Neural cell (in vitro differentiated cells): ENCODE measurements around the gene CLIP4. TPM values are rescaled to one million over a fixed set of nuclear protein-coding genes. Genes with fewer than 3 reads are reported as not detected.

Experiments used
- H2AFZ ChIP-seq: fragments of 200-600, 300-800 bp; sonication (generic), shearing (Covaris generic); 2 replicates; pipeline ENCODE4 v1.6.0; 2014; ENCODE audit warnings: low read depth, mild to moderate bottlenecking, antibody characterized with exemption, low read length, moderate library complexity
- H3F3A ChIP-seq: fragments of 200-600 bp; shearing (Covaris generic); 2 replicates; pipeline ENCODE4 v1.6.1; 2016; ENCODE audit warnings: mild to moderate bottlenecking, moderate library complexity, mixed read lengths, antibody characterized with exemption, low read length; ENCODE audit not compliant: insufficient read depth, poor library complexity, severe bottlenecking
- H3K27ac ChIP-seq: fragments of 200-600, 300-800 bp; sonication (generic), shearing (Covaris generic); 2 replicates; pipeline ENCODE4 v1.5.1; 2014; ENCODE audit warnings: mild to moderate bottlenecking, low read length, moderate library complexity
- H3K27me3 ChIP-seq: fragments of 300-800, 200-600 bp; sonication (generic), shearing (Covaris generic); 2 replicates; pipeline ENCODE4 v1.6.0; 2014; ENCODE audit warnings: mild to moderate bottlenecking, low read depth, low read length, moderate library complexity; ENCODE audit not compliant: insufficient read depth
- H3K36me3 ChIP-seq: fragments of 300-800, 200-600 bp; sonication (generic), shearing (Covaris generic); 2 replicates; pipeline ENCODE4 v1.5.1; 2014; ENCODE audit warnings: mild to moderate bottlenecking, antibody characterized with exemption, low read length, moderate library complexity; ENCODE audit not compliant: insufficient read depth
- H3K4me2 ChIP-seq: fragments of 300-800, 200-600 bp; sonication (generic), shearing (Covaris generic); 2 replicates; pipeline ENCODE4 v1.6.0; 2014; ENCODE audit warnings: mild to moderate bottlenecking, low read length
- H3K4me3 ChIP-seq: fragments of 300-800, 200-600 bp; sonication (generic), shearing (Covaris generic); 2 replicates; pipeline ENCODE4 v1.5.1; 2014; ENCODE audit warnings: mild to moderate bottlenecking, low read length, moderate library complexity
- H3K79me2 ChIP-seq: fragments of 200-600 bp; shearing (Covaris generic); replicated peaks from 2 replicates; pipeline ENCODE4 v1.6.0; 2014; ENCODE audit warnings: mild to moderate bottlenecking, low read length, moderate library complexity; ENCODE audit not compliant: insufficient read depth
- H3K9ac ChIP-seq: fragments of 300-800, 200-600 bp; sonication (generic), shearing (Covaris generic); 2 replicates; pipeline ENCODE4 v1.6.1; 2016; ENCODE audit warnings: mild to moderate bottlenecking, low read length, mixed read lengths
- H3K9me2 ChIP-seq: fragments of 200-600 bp; shearing (Covaris generic); 2 replicates; pipeline ENCODE4 v1.6.1; 2016; ENCODE audit warnings: mild to moderate bottlenecking, low read length, mixed read lengths; ENCODE audit not compliant: insufficient read depth
- H3K9me3 ChIP-seq: fragments of 200-600, 300-800 bp; sonication (generic), shearing (Covaris generic); 2 replicates; pipeline ENCODE4 v1.6.1; 2016; ENCODE audit warnings: mild to moderate bottlenecking, mixed run types, low read length, moderate library complexity, mixed read lengths
- H4K20me1 ChIP-seq: fragments of 200-600 bp; shearing (Covaris generic); 2 replicates; pipeline ENCODE4 v1.6.1; 2016; ENCODE audit warnings: mild to moderate bottlenecking, mixed run types; ENCODE audit not compliant: insufficient read depth
- EP300 ChIP-seq: fragments of 450-650 bp; conservative IDR thresholded peaks from 2 replicates; pipeline ENCODE4 v1.6.1; 2014; ENCODE audit warnings: antibody characterized with exemption, mild to moderate bottlenecking, moderate library complexity; ENCODE audit not compliant: poor library complexity, severe bottlenecking
- EZH2 ChIP-seq: fragments of 200-600, 300-800 bp; shearing (Covaris generic), sonication (generic); IDR thresholded peaks from 2 replicates; pipeline ENCODE4 v1.6.1; 2014; ENCODE audit warnings: antibody characterized with exemption, low read length, borderline replicate concordance, mild to moderate bottlenecking; ENCODE audit not compliant: insufficient read depth, poor library complexity, severe bottlenecking
- MXI1 ChIP-seq: fragments of 450-650 bp; conservative IDR thresholded peaks from 2 replicates; pipeline ENCODE4 v1.6.1; 2014; ENCODE audit warnings: antibody characterized with exemption, mild to moderate bottlenecking; ENCODE audit not compliant: poor library complexity, severe bottlenecking
- POLR2AphosphoS5 ChIP-seq: IDR thresholded peaks from 2 replicates; pipeline ENCODE4 v1.6.1; 2012
- RAD21 ChIP-seq: fragments of 450-650 bp; conservative IDR thresholded peaks from 2 replicates; pipeline ENCODE4 v1.6.1; 2014; ENCODE audit warnings: antibody characterized with exemption, mild to moderate bottlenecking, moderate library complexity
- SMC3 ChIP-seq: fragments of 450-650 bp; conservative IDR thresholded peaks from 2 replicates; pipeline ENCODE4 v1.6.1; 2014; ENCODE audit warnings: antibody characterized with exemption, mild to moderate bottlenecking, moderate library complexity; ENCODE audit not compliant: poor library complexity
- TAF1 ChIP-seq: IDR thresholded peaks from 2 replicates; pipeline ENCODE4 v1.6.1; 2012; ENCODE audit warnings: low read depth
- polyA plus RNA-seq: library from polyadenylated mRNA; depleted of rRNA; stranded (reverse); fragments of >200 nt; gene quantifications from 2 replicates; pipeline ENCODE4 v1.2.3, GENCODE V29; 2014
- TF ChIP-seq, protein P1 (sequence below): fragments of 450-650 bp; IDR thresholded peaks from 2 replicates; pipeline ENCODE4 v1.5.1; 2014; ENCODE audit warnings: antibody characterized with exemption, mild to moderate bottlenecking, moderate library complexity; ENCODE audit not compliant: poor library complexity, severe bottlenecking
- TF ChIP-seq, protein P2 (sequence below): IDR thresholded peaks from 2 replicates; pipeline ENCODE4 v1.6.1; 2012; ENCODE audit warnings: borderline replicate concordance

The CLIP4 gene
- polyA plus RNA-seq, 1 donor from 2014 or later, result 10.2 TPM

DNA sequence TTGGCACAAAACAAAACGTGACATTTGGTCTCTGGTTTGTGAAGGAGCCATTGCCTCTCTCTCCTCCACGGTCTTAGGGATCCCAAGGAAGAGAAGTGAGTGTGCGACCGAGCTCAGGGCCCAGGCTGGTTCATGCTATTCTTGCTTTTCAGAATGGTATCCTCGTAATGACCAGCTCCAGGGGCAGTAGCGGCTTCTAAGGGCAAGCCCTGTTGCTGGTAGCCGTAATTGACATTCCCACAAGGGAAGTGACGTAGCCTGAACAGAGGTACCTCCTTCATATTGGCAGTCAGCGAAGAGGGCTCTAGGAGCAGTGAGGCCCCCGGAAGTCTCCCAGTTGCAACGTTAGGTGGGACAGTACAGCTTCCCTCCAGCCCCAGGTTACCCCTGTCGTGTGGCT is 77.9 kb downstream of the CLIP4 start:
- no peaks in the 10 kb centered on the region for H3K36me3 ChIP-seq
- no peak overlapping the region for H3K9ac ChIP-seq
- no peaks in the 10 kb centered on the region for H3F3A ChIP-seq
- H2AFZ ChIP-seq, result no peak overlapping the region
- H3K79me2 ChIP-seq, result no peaks in the 10 kb centered on the region
- TF ChIP-seq POLR2AphosphoS5 (no peak), TAF1 (no peak), SMC3 (no peak), EZH2 (no peak), MXI1 (no peak), RAD21 (no peak), EP300 (no peak)
- TF ChIP-seq, protein P1, sequence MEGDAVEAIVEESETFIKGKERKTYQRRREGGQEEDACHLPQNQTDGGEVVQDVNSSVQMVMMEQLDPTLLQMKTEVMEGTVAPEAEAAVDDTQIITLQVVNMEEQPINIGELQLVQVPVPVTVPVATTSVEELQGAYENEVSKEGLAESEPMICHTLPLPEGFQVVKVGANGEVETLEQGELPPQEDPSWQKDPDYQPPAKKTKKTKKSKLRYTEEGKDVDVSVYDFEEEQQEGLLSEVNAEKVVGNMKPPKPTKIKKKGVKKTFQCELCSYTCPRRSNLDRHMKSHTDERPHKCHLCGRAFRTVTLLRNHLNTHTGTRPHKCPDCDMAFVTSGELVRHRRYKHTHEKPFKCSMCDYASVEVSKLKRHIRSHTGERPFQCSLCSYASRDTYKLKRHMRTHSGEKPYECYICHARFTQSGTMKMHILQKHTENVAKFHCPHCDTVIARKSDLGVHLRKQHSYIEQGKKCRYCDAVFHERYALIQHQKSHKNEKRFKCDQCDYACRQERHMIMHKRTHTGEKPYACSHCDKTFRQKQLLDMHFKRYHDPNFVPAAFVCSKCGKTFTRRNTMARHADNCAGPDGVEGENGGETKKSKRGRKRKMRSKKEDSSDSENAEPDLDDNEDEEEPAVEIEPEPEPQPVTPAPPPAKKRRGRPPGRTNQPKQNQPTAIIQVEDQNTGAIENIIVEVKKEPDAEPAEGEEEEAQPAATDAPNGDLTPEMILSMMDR, result no peak
- TF ChIP-seq, protein P2, sequence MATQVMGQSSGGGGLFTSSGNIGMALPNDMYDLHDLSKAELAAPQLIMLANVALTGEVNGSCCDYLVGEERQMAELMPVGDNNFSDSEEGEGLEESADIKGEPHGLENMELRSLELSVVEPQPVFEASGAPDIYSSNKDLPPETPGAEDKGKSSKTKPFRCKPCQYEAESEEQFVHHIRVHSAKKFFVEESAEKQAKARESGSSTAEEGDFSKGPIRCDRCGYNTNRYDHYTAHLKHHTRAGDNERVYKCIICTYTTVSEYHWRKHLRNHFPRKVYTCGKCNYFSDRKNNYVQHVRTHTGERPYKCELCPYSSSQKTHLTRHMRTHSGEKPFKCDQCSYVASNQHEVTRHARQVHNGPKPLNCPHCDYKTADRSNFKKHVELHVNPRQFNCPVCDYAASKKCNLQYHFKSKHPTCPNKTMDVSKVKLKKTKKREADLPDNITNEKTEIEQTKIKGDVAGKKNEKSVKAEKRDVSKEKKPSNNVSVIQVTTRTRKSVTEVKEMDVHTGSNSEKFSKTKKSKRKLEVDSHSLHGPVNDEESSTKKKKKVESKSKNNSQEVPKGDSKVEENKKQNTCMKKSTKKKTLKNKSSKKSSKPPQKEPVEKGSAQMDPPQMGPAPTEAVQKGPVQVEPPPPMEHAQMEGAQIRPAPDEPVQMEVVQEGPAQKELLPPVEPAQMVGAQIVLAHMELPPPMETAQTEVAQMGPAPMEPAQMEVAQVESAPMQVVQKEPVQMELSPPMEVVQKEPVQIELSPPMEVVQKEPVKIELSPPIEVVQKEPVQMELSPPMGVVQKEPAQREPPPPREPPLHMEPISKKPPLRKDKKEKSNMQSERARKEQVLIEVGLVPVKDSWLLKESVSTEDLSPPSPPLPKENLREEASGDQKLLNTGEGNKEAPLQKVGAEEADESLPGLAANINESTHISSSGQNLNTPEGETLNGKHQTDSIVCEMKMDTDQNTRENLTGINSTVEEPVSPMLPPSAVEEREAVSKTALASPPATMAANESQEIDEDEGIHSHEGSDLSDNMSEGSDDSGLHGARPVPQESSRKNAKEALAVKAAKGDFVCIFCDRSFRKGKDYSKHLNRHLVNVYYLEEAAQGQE, result no peak
- H3K9me3 ChIP-seq, result no peaks in the 10 kb centered on the region
- no peak overlapping the region for H3K4me3 ChIP-seq
- no peaks in the 10 kb centered on the region for H4K20me1 ChIP-seq
- no peak overlapping the region for H3K4me2 ChIP-seq
- no peaks in the 10 kb centered on the region for H3K27me3 ChIP-seq
- no peak overlapping the region for H3K27ac ChIP-seq
- H3K9me2 ChIP-seq, result no peaks in the 10 kb centered on the region

DNA sequence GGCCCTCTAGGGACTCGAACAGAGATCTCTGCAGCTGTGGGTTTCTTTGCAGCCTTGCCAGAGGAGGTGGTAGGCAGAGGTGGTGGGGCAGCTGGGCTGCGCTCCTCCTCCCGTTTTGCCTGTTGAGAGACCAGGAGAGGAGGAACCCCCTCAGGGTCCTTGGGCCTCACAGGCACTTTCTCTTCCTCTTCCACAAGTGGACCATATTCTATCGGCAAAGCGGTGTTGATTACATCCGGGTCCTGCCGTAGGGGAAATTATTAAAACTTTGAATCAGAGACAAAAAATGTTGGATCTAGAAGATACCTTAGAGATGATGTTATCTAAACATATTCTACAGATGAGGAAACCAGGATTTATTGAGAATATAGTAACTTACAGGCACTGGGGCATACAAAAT is 78.5 kb downstream of the CLIP4 start:
- H3K9me2 ChIP-seq, result no peaks in the 10 kb centered on the region
- no peaks in the 10 kb centered on the region for H3K36me3 ChIP-seq
- H3K4me2 ChIP-seq, result no peak overlapping the region
- TF ChIP-seq EZH2, result no peak
- no peaks in the 10 kb centered on the region for H4K20me1 ChIP-seq
- no peaks in the 10 kb centered on the region for H3K9me3 ChIP-seq
- H2AFZ ChIP-seq, result no peak overlapping the region
- no peaks in the 10 kb centered on the region for H3K79me2 ChIP-seq
- H3K27me3 ChIP-seq, result no peaks in the 10 kb centered on the region
- H3K27ac ChIP-seq, result no peak overlapping the region
- H3F3A ChIP-seq, result no peaks in the 10 kb centered on the region
- no peak overlapping the region for H3K4me3 ChIP-seq
- H3K9ac ChIP-seq, result no peak overlapping the region

DNA sequence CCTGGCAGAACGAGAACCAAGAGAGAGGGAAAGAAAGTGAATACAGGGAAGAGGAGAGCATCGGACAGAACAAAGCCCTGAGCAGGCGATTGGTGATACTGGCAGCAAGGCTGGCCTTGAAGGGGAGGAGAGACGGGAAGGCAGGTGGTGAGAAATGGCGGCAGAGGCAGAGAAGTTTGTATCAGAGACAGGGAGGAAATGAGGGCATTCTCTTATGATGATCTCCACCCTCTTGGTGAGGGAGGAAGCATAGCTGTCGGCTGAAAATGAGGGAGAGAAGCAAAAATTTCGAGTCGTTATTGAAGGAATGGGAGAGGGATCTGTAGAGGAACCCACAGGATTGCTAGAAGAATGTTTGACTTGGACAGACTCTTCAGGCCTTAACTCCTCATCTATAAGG is 80.6 kb downstream of the CLIP4 start:
- Histone ChIP-seq H3K27ac (no peak overlapping the region), H4K20me1 (no peaks in the 10 kb centered on the region), H3K9ac (no peak overlapping the region), H3K4me3 (no peak overlapping the region), H3K9me3 (no peaks in the 10 kb centered on the region), H3K79me2 (no peaks in the 10 kb centered on the region), H3K4me2 (no peak overlapping the region), H2AFZ (no peak overlapping the region), H3K27me3 (no peaks in the 10 kb centered on the region), H3K9me2 (no peaks in the 10 kb centered on the region), H3F3A (no peaks in the 10 kb centered on the region), H3K36me3 (no peaks in the 10 kb centered on the region)
- no peak for TF ChIP-seq SMC3
- TF ChIP-seq EZH2, result no peak
- no peak for TF ChIP-seq TAF1
- TF ChIP-seq, protein P2, result no peak
- TF ChIP-seq, protein P1, result no peak
- no peak for TF ChIP-seq POLR2AphosphoS5
- TF ChIP-seq MXI1, result no peak
- no peak for TF ChIP-seq RAD21
- TF ChIP-seq EP300, result no peak
